Stimulated activated CD8-positive, alpha-beta memory T cell treated with anti-CD3 and anti-CD28 coated beads, Interleukin-4, amount 100 ng/mL, for 1 hour (primary cell): Measurements from ENCODE around the gene SEPTIN1.
A peak's percentile ranks its signal among the peaks of the same experiment; 100 is the strongest.

Source experiments
- DNase-seq, 2 donors: peaks; one replicate each; pipeline ENCODE4 v3.0.0-alpha.2; 2020; ENCODE audit warnings: low read depth in 2 of 2, low spot score in 1 of 2

The SEPTIN1 gene

GRCh38 chr16:30382111-30382881 lies at the start of gene SEPTIN1:
TSS of gene SEPTIN1 (minus strand) at chr16:30382561. CDS start at chr16:30382542, 19 bp downstream.
- DNase-seq = peak; percentile 47 to 60

- no peak for DNase-seq
Measured at GRCh38 chr16:30430428-30430970, 48.1 kb upstream of the SEPTIN1 start.

GRCh38 chr16:30429678-30430427 lies 47.5 kb upstream of the SEPTIN1 start, which contains the start of gene DCTPP1:
TSS of gene DCTPP1 (minus strand) at chr16:30430030. CDS start at chr16:30429980, 50 bp downstream.
- DNase-seq = peak; percentile 88 to 90

GRCh38 chr16:30429418-30429677 lies 47.0 kb upstream of the SEPTIN1 start:
- DNase-seq = no peak

GRCh38 chr16:30428055-30428454 lies 45.7 kb upstream of the SEPTIN1 start:
- no peak for DNase-seq

- DNase-seq = no peak
Measured at GRCh38 chr16:30421010-30421409, 38.6 kb upstream of the SEPTIN1 start.

GRCh38 chr16:30418350-30419181 lies 36.2 kb upstream of the SEPTIN1 start:
- no peak for DNase-seq

GRCh38 chr16:30417529-30418349 lies 35.4 kb upstream of the SEPTIN1 start:
- peak; percentile 70 to 79 for DNase-seq

GRCh38 chr16:30416624-30417528 lies 34.5 kb upstream of the SEPTIN1 start:
- no peak for DNase-seq

- DNase-seq = no peak
Measured at GRCh38 chr16:30416047-30416603, 33.8 kb upstream of the SEPTIN1 start.

- DNase-seq = no peak
Measured at GRCh38 chr16:30414159-30414558, 31.8 kb upstream of the SEPTIN1 start.

GRCh38 chr16:30413112-30413806 lies 30.9 kb upstream of the SEPTIN1 start:
- no peak for DNase-seq

GRCh38 chr16:30409125-30410060 lies 27.0 kb upstream of the SEPTIN1 start:
- DNase-seq = peak; percentile 85 to 90

GRCh38 chr16:30407804-30408534 lies 25.6 kb upstream of the SEPTIN1 start:
- no peak for DNase-seq

GRCh38 chr16:30407102-30407803 lies 24.9 kb upstream of the SEPTIN1 start, which contains the start of gene ZNF771:
TSS of gene ZNF771 (plus strand) at chr16:30407606. CDS start at chr16:30408054, 448 bp downstream.
- DNase-seq = peak; percentile 78 to 81

- no peak for DNase-seq
Measured at GRCh38 chr16:30406795-30407101, 24.4 kb upstream of the SEPTIN1 start.
